ENCODE measurements around the gene DNM3.

DNM3 gene

GRCh38 chr1:172169836-172170235, 328.5 kb downstream of the DNM3 start:
- no peak for DNase-seq
- H3K27me3 ChIP-seq (replicated peaks): no peaks in the 10 kb centered on the region
- in situ Hi-C loops (cut with HindIII; ENCODE audit: low pct_ligation_motif_present, low sequenced_read_pairs): no loop called here
- no peak overlapping the region for H3K4me3 ChIP-seq (ENCODE audit: low read depth, low read length)
- H3K36me3 ChIP-seq (replicated peaks): no peaks in the 10 kb centered on the region
- TF ChIP-seq, protein P1, sequence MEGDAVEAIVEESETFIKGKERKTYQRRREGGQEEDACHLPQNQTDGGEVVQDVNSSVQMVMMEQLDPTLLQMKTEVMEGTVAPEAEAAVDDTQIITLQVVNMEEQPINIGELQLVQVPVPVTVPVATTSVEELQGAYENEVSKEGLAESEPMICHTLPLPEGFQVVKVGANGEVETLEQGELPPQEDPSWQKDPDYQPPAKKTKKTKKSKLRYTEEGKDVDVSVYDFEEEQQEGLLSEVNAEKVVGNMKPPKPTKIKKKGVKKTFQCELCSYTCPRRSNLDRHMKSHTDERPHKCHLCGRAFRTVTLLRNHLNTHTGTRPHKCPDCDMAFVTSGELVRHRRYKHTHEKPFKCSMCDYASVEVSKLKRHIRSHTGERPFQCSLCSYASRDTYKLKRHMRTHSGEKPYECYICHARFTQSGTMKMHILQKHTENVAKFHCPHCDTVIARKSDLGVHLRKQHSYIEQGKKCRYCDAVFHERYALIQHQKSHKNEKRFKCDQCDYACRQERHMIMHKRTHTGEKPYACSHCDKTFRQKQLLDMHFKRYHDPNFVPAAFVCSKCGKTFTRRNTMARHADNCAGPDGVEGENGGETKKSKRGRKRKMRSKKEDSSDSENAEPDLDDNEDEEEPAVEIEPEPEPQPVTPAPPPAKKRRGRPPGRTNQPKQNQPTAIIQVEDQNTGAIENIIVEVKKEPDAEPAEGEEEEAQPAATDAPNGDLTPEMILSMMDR (IDR thresholded peaks at IDR 0.05; ENCODE audit: low read depth, low read length, missing control alignments): no peak
- no peak overlapping the region for H3K27ac ChIP-seq

DNA sequence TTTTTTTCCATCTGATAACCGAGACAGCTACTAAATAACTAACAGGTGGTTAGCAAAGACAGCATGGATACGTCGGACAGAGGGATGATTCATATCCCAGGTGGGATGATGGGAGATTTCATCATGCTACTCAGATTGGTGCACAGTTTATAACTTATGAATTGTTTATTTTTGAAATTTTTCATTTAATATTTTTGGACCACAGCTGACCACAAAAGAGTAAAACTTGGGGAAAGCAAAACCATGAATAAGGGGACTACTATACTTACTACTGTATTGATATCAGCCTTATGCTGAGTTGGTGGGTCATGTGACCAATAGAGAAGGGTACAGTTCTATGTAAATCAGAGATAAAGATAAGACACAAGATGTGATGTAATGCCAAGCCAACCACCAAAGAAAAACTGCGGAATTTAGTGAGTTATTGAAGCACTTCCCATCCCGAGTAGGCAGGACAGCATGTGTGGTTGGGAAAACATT, 331.1 kb downstream of the DNM3 start:
- H3K27me3 ChIP-seq (replicated peaks): no peaks in the 10 kb centered on the region
- DNase-seq: peak; percentile 21
- no peak overlapping the region for H3K4me3 ChIP-seq (ENCODE audit: low read depth, low read length)
- TF ChIP-seq, protein P1 (IDR thresholded peaks at IDR 0.05; ENCODE audit: low read depth, low read length, missing control alignments): no peak
- no peak overlapping the region for H3K27ac ChIP-seq
- in situ Hi-C loops (cut with HindIII; ENCODE audit: low pct_ligation_motif_present, low sequenced_read_pairs): no loop called here
- H3K36me3 ChIP-seq (replicated peaks): no peaks in the 10 kb centered on the region

- Histone ChIP-seq H3K27me3 (replicated peaks) (no peaks in the 10 kb centered on the region), H3K4me3 (ENCODE audit: low read depth, low read length) (no peak overlapping the region), H3K27ac (no peak overlapping the region), H3K36me3 (replicated peaks) (no peaks in the 10 kb centered on the region)
- TF ChIP-seq, protein P1 (IDR thresholded peaks at IDR 0.05; ENCODE audit: low read depth, low read length, missing control alignments): no peak
- in situ Hi-C loops (cut with HindIII; ENCODE audit: low pct_ligation_motif_present, low sequenced_read_pairs): no loop called here
- DNase-seq: no peak
Observed at GRCh38 chr1:172176206-172176605, 334.9 kb downstream of the DNM3 start.

GRCh38 chr1:172177849-172178248, 336.6 kb downstream of the DNM3 start:
- H3K36me3 ChIP-seq (replicated peaks): no peaks in the 10 kb centered on the region
- TF ChIP-seq, protein P1 (IDR thresholded peaks at IDR 0.05; ENCODE audit: low read depth, low read length, missing control alignments): no peak
- no peaks in the 10 kb centered on the region for H3K27me3 ChIP-seq (replicated peaks)
- in situ Hi-C loops (cut with HindIII; ENCODE audit: low pct_ligation_motif_present, low sequenced_read_pairs): no loop called here
- no peak overlapping the region for H3K4me3 ChIP-seq (ENCODE audit: low read depth, low read length)
- H3K27ac ChIP-seq: no peak overlapping the region
- no peak for DNase-seq

DNA sequence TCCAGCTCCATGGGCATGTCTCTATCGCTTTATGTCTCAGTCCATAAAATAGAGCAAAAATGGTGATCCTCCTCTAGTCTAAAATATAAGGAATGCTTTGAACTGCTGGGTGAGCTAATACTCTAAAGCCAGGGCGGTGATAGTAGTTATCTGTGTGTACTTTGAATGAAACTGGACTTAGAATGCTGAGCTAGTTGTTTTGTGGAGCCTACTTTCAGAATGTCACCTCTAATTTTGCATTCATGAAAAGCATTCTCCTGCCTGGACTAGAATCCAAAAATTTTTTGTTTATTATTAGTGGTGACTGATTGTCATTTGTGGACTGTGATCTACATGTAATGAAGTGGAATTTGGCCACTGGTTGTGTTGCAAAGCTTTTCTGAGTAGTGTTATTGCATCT, 337.6 kb downstream of the DNM3 start:
- DNase-seq: no peak
- in situ Hi-C loops (cut with HindIII; ENCODE audit: low pct_ligation_motif_present, low sequenced_read_pairs): no loop called here
- TF ChIP-seq, protein P1 (IDR thresholded peaks at IDR 0.05; ENCODE audit: low read depth, low read length, missing control alignments): no peak
- no peaks in the 10 kb centered on the region for H3K36me3 ChIP-seq (replicated peaks)
- H3K27ac ChIP-seq: no peak overlapping the region
- H3K4me3 ChIP-seq (ENCODE audit: low read depth, low read length): no peak overlapping the region
- H3K27me3 ChIP-seq (replicated peaks): no peaks in the 10 kb centered on the region

DNA sequence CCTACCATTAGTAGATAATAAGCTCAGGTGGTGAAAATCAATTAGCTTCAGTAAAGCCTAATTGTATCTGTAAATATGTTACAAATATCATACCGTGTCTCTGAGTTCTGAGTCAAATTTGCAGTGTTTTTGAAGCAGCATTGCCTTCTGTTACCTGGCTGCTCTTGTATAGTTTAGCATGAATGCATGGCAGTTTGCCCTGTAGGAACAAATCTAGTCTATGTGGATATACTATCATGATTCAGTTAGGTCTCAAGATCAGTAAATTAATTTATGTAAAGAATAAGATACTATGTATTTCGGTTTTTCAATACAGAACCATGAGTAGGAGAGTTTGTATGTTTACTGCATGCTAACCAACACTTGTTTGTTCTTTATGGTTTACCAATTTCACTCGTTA, 338.6 kb downstream of the DNM3 start:
- Histone ChIP-seq H3K27me3 (replicated peaks) (no peaks in the 10 kb centered on the region), H3K27ac (no peak overlapping the region), H3K4me3 (ENCODE audit: low read depth, low read length) (no peak overlapping the region), H3K36me3 (replicated peaks) (no peaks in the 10 kb centered on the region)
- TF ChIP-seq, protein P1 (IDR thresholded peaks at IDR 0.05; ENCODE audit: low read depth, low read length, missing control alignments): no peak
- in situ Hi-C loops (cut with HindIII; ENCODE audit: low pct_ligation_motif_present, low sequenced_read_pairs): no loop called here
- no peak for DNase-seq

Data from brain microvascular endothelial cell (primary cell).